Muscle layer of duodenum (tissue), 2 donors: ENCODE measurements around the gene CST9.
"Not testable (repeated sequence)": the region's sequence is repeated elsewhere in the genome, so short reads cannot be mapped to it uniquely, and the experiment has no call there.

Source experiments
- H3K27ac ChIP-seq: one replicate; pipeline ENCODE4 v1.7.0; 2013; ENCODE audit warnings: mild to moderate bottlenecking, low read length
- H3K27me3 ChIP-seq: one replicate; pipeline ENCODE4 v1.7.0; 2013; ENCODE audit warnings: low read depth, mild to moderate bottlenecking, control low read depth, low read length
- H3K36me3 ChIP-seq, 2 donors: one replicate each; pipeline ENCODE4 v1.7.0; 2013; ENCODE audit warnings: low read length in 2 of 2, control low read depth in 1 of 2, mild to moderate bottlenecking in 1 of 2; ENCODE audit not compliant: insufficient read depth in 2 of 2, control insufficient read depth in 1 of 2
- H3K4me1 ChIP-seq, 2 donors: one replicate each; pipeline ENCODE4 v1.7.0; 2013; ENCODE audit warnings: low read length in 2 of 2, mild to moderate bottlenecking in 2 of 2, control low read depth in 1 of 2, moderate library complexity in 1 of 2; ENCODE audit not compliant: insufficient read depth in 2 of 2, control insufficient read depth in 1 of 2
- H3K4me3 ChIP-seq, 2 donors: one replicate each; pipeline ENCODE4 v1.7.0; 2013; ENCODE audit warnings: low read length in 2 of 2, low read depth in 1 of 2, mild to moderate bottlenecking in 1 of 2
- H3K9me3 ChIP-seq, 2 donors: one replicate each; pipeline ENCODE4 v1.7.0; 2013; ENCODE audit warnings: low read length in 2 of 2, control low read depth in 1 of 2, mild to moderate bottlenecking in 1 of 2; ENCODE audit not compliant: control insufficient read depth in 1 of 2
- donor health status: healthy.

The CST9 gene

DNA sequence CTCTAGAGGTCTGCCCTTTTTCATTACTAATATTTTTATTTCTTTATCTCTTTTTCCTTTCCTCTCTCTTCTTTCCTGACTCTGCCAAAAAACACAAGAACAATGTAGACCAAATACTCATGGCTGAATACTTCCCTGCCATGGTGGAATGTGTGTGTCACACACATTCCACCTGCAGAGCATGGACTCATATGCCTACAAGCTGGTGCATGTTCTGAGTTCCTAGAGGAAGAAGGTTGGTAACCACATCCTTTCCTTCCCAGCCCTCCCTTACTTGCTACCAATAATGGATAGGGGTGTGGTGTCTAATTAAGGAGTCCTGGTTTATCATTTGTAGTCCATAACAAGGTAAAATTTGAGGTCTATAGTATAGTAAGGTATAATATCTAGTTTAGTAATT, 22.2 kb downstream of the CST9 start:
- no peak overlapping the region for H3K4me3 ChIP-seq
- no peaks in the 10 kb centered on the region for H3K9me3 ChIP-seq
- no peak overlapping the region for H3K27ac ChIP-seq
- no peaks in the 10 kb centered on the region for H3K4me1 ChIP-seq
- no peaks in the 10 kb centered on the region for H3K36me3 ChIP-seq
- H3K27me3 ChIP-seq, result no peaks in the 10 kb centered on the region

GRCh38 chr20:23582293-23582692, 23.4 kb downstream of the CST9 start:
- no peaks in the 10 kb centered on the region for H3K36me3 ChIP-seq
- H3K4me1 ChIP-seq, result no peaks in the 10 kb centered on the region
- no peaks in the 10 kb centered on the region for H3K27me3 ChIP-seq
- H3K4me3 ChIP-seq, result no peak overlapping the region
- no peaks in the 10 kb centered on the region for H3K9me3 ChIP-seq
- H3K27ac ChIP-seq, result no peak overlapping the region

GRCh38 chr20:23581833-23582232, 23.9 kb downstream of the CST9 start:
- H3K36me3 ChIP-seq, H3K4me1 ChIP-seq, H3K9me3 ChIP-seq, H3K4me3 ChIP-seq, H3K27me3 ChIP-seq, H3K27ac ChIP-seq: not testable (repeated sequence)

DNA sequence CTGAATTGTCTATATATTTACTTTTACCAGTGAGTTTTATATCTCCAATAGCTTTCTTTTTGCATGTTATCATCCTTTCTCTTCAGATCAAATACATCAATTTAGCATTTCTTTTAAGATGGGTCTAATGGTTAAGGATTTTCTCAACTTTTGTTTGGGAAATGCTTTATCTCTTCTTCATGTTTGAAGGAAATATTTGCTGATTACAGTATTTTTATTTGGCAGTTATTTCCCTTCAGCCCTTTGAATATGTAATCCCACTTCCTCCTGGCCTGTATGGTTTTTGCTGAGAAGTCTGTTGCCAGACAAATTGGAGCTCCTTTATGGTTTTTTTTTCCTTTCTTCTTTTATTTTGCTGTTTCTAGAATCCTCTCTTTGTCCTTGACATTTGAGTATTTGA, 30.7 kb downstream of the CST9 start:
- Histone ChIP-seq H3K4me1 (no peaks in the 10 kb centered on the region), H3K9me3 (no peaks in the 10 kb centered on the region), H3K27ac (no peak overlapping the region), H3K4me3 (no peak overlapping the region), H3K27me3 (no peaks in the 10 kb centered on the region), H3K36me3 (no peaks in the 10 kb centered on the region)

DNA sequence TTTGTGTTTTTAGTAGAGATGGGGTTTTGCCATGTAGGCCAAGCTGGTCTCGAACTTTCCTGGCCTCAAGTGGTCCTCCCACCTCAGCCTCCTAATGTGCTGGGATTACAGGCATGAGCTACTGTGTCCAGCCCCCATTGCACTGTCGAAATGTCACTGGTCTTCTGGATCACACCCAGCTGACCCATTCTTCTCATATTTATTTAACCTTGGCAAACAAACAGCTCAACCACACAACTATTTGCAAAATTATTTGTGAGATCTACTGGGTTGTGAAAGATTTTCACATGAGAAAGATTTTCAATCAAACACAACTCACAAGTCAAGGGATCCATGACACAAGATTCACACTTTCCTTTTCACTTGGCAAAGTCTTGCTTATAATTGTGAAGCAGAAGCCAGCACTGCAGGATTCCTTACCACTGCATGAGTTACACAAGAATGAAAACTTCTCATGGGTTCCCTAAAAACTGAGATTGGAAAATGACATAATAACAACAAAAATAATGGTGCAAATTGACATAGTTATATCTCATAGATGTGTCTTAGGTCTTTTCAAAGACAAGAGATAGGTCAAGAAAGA, 35.4 kb downstream of the CST9 start:
- H3K27me3 ChIP-seq, result no peaks in the 10 kb centered on the region
- no peak overlapping the region for H3K4me3 ChIP-seq
- H3K9me3 ChIP-seq, result no peaks in the 10 kb centered on the region
- H3K36me3 ChIP-seq, result no peaks in the 10 kb centered on the region
- no peaks in the 10 kb centered on the region for H3K4me1 ChIP-seq
- no peak overlapping the region for H3K27ac ChIP-seq

GRCh38 chr20:23569570-23569969, 36.1 kb downstream of the CST9 start:
- H3K4me1 ChIP-seq, result no peaks in the 10 kb centered on the region
- H3K36me3 ChIP-seq, result no peaks in the 10 kb centered on the region
- no peak overlapping the region for H3K4me3 ChIP-seq
- H3K9me3 ChIP-seq, result no peaks in the 10 kb centered on the region
- H3K27ac ChIP-seq, result no peak overlapping the region
- no peaks in the 10 kb centered on the region for H3K27me3 ChIP-seq

- Histone ChIP-seq H3K4me3 (no peak overlapping the region), H3K27ac (no peak overlapping the region), H3K36me3 (no peaks in the 10 kb centered on the region), H3K27me3 (no peaks in the 10 kb centered on the region), H3K4me1 (no peaks in the 10 kb centered on the region), H3K9me3 (no peaks in the 10 kb centered on the region)
These were observed 36.8 kb downstream of the CST9 start for GRCh38 chr20:23568971-23569330.

- Histone ChIP-seq H3K27me3 (no peaks in the 10 kb centered on the region), H3K4me1 (no peaks in the 10 kb centered on the region), H3K36me3 (no peaks in the 10 kb centered on the region), H3K4me3 (no peak within 1 kb of the TSS), H3K9me3 (no peaks in the 10 kb centered on the region), H3K27ac (no peak within 1 kb of the TSS)
These were observed 37.3 kb downstream of the CST9 start, which contains the start of gene CST9L for GRCh38 chr20:23568320-23568970. Gene CST9L, minus strand, starts transcription at chr20:23568484. Its CDS starts 34 bp downstream, at chr20:23568450.

- H3K4me1 ChIP-seq, result no peaks in the 10 kb centered on the region
- no peak overlapping the region for H3K4me3 ChIP-seq
These were observed 39.4 kb downstream of the CST9 start for GRCh38 chr20:23566199-23566932.

DNA sequence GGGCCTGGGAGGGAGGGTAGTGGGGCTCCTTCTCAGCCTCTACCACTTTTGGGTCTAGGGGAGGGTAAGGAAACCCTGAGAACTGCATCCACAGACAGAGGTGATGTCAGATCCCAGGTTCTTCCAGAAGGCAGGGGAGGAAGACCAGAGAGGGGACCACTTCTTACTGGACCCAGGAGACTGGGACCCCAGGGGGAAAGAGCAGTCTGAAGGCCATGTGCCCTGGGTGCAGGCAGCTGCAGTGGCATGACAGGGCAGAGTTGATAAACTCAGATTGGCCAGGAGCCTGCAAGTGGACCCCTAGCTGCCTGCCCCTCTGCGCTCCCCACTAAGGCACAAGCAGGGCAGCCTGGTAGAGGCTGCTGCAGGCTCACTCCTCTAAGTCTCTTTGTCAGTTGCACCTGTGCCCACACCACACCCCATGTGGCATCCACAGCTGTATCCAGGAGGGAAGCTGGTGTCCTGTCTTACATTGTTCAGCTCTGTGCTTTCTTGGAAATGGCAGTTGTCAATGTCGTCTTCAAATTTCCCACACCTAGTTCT, 40.1 kb downstream of the CST9 start:
- no peaks in the 10 kb centered on the region for H3K27me3 ChIP-seq
- no peaks in the 10 kb centered on the region for H3K36me3 ChIP-seq
- H3K27ac ChIP-seq, result no peak overlapping the region
- no peak overlapping the region for H3K4me3 ChIP-seq
- no peaks in the 10 kb centered on the region for H3K4me1 ChIP-seq
- peaks cover 8 to 19% of the 10 kb centered on the region in 2 donors for H3K9me3 ChIP-seq

More at GRCh38 chr20:23566199-23566932, 39.4 kb downstream of the CST9 start:
- Histone ChIP-seq H3K27me3 (no peaks in the 10 kb centered on the region), H3K27ac (no peak overlapping the region), H3K9me3 (peaks cover 8 to 14% of the 10 kb centered on the region in 2 donors), H3K36me3 (no peaks in the 10 kb centered on the region)

GRCh38 chr20:23564927-23565326, 40.8 kb downstream of the CST9 start:
- Histone ChIP-seq H3K4me1 (no peaks in the 10 kb centered on the region), H3K4me3 (no peak overlapping the region), H3K27ac (no peak overlapping the region), H3K36me3 (no peaks in the 10 kb centered on the region), H3K27me3 (no peaks in the 10 kb centered on the region), H3K9me3 (peaks cover 8 to 25% of the 10 kb centered on the region in 2 donors)
